Measurements from ENCODE around the gene KAT2A. TPM values are rescaled to one million over a fixed set of nuclear protein-coding genes. Genes with fewer than 3 reads are reported as not detected.

Gene KAT2A
- total and polyA plus RNA-seq, 7 experiments from 2014 or later, result 6.6 to 71.1 (median 48.6) TPM

DNA sequence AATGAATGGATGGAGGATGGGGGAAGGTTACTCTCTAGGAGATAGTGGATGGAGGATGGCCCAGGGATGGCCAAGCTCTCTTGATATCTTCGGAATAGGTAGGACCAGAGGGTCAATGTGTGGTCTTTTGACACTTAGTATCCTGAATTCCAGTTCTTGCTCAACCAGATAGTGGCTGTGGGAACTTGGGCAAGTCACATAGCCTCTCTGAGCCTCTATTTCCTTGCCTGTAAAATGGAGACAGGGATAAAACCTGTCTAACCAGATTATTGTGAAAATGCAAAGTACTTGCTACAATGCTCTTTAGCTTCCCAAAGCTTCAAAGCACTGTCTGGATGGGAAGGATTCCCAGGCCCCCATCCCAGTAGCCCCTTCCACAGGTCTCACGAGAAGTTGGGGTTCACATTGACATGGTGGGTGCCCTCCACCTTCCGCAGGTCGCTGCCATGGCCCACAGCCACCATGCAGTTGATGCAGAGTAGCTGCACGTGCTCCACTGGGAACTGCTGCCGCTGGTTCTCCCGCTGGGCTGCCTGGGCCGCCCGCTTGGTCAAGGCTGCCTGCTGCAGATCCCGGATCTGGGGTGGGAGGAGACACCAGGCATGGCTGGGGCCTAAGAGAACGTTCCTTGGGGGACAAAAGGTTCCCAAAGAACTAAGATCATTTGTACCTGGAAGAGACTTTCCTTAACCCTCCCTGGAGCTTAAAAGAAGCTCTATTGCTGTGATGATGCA lies 17.8 kb downstream of the KAT2A start:
- H3K4me3 Mint-ChIP-seq, result no peak overlapping the region
- H3K36me3 Mint-ChIP-seq, result peaks cover 0 to 18% (median 3%) of the 10 kb centered on the region in 5 donors
- no peaks in the 10 kb centered on the region for H3K9me3 ChIP-seq (ENCODE audit: control insufficient read depth in 2 of 3, low read length in 3 of 3)
- H3K27me3 Mint-ChIP-seq, result no peaks in the 10 kb centered on the region
- H3K4me1 Mint-ChIP-seq, result peaks cover 0 to 15% (median 10%) of the 10 kb centered on the region in 7 donors
- DNase-seq (no peak), ATAC-seq (no peak)
- intact Hi-C loops (cut with micrococcal nuclease), result loop anchor here in 1 of 2 donors (5.0 kb wide), 1 partner anchor 36 kb away; no protein-coding TSS in a partner anchor
- CTCF ChIA-PET, result interaction anchor here (0.6 to 2.3 kb wide), 4 partner anchors 10 to 193 kb away, joined by 3 to 7 read pairs (median 4); partner anchors contain the start of gene DHX58
- no peaks in the 10 kb centered on the region for H3K9me3 Mint-ChIP-seq
- H3K4me1 ChIP-seq (ENCODE audit: control insufficient read depth in 2 of 2, insufficient read depth in 2 of 2, low read length in 2 of 2), result peaks cover 0 to 10% of the 10 kb centered on the region in 2 donors
- POLR2A ChIA-PET, result interaction anchor here (1.1 to 1.7 kb wide), 2 partner anchors 9 to 137 kb away, joined by 4 to 5 read pairs; partner anchors contain the start of genes CNP and DHX58
- H3K27ac ChIP-seq (ENCODE audit: low read depth, low read length), result no peak overlapping the region
- no peaks in the 10 kb centered on the region for H3K27me3 ChIP-seq (ENCODE audit: control insufficient read depth in 2 of 2, insufficient read depth in 2 of 2, low read length in 2 of 2)
- H3K4me3 ChIP-seq (ENCODE audit: low read length), result no peak overlapping the region
- H3K27ac Mint-ChIP-seq, result no peak overlapping the region
- peaks cover 0 to 32% (median 3%) of the 10 kb centered on the region in 3 experiments for H3K36me3 ChIP-seq (ENCODE audit: control insufficient read depth in 2 of 3, insufficient read depth in 3 of 3, low read length in 3 of 3)

DNA sequence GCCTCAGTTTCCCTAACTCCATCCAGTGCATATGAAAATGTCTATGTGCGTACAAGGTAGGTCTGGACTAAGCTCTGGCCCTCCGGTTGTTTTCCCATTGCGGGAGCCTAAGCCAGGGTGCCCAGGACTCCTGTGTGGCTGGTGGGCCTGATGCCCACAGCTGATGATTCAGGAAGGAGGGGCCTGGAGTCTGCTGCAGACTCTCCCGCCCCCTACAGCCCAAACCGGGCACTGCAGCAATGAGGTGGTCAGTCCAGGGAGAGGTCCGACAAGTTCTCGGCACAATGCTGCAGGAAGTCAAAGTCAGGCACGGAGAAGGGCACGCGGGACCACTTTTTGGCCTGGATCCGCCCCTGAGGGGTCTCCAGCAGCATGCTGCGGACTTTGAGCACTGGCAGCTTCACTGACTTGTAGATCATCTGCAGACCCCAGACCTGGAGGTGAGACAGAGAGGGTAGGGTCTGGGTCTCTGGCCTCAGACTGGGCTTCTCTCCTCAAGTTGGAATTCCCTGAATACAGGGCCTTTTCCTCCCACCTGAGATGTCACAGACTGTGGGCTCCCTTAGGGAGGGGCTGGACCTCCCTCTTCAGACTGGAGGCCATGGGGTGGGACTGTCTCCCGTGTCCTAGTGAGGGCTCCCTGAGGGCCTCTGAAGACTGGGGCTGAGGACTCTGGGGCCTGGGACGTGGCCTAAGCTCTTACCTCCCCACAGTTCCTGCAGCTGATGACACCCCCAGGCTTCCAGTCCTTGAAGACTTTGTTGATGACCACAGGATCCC lies 19.5 kb downstream of the KAT2A start:
- H3K36me3 ChIP-seq (ENCODE audit: control insufficient read depth in 2 of 3, insufficient read depth in 3 of 3, low read length in 3 of 3), result peaks cover 0 to 28% (median 0%) of the 10 kb centered on the region in 3 experiments
- Mint-ChIP-seq H3K36me3 (peaks cover 0 to 16% (median 0%) of the 10 kb centered on the region in 5 donors), H3K4me3 (no peak overlapping the region), H3K4me1 (peaks cover 0 to 12% (median 10%) of the 10 kb centered on the region in 7 donors), H3K27me3 (peaks cover 0 to 15% (median 9%) of the 10 kb centered on the region in 5 donors), H3K27ac (no peak overlapping the region), H3K9me3 (no peaks in the 10 kb centered on the region)
- H3K4me3 ChIP-seq (ENCODE audit: low read length), result no peak overlapping the region
- ATAC-seq, result peak; percentile 72
- CTCF ChIA-PET, result interaction anchor here (0.6 to 2.3 kb wide), 4 partner anchors 12 to 140 kb away, joined by 3 to 7 read pairs (median 5); partner anchors contain the start of gene DHX58
- peak in 7 of 9 donors; percentile 34 to 77 (median 44) for DNase-seq
- no peak overlapping the region for H3K27ac ChIP-seq (ENCODE audit: low read depth, low read length)
- peaks cover 6 to 8% of the 10 kb centered on the region in 2 donors for H3K4me1 ChIP-seq (ENCODE audit: control insufficient read depth in 2 of 2, insufficient read depth in 2 of 2, low read length in 2 of 2)
- POLR2A ChIA-PET, result interaction anchor here (2.3 kb wide), 1 partner anchor 11 kb away, joined by 11 read pairs; the partner anchor contains the start of gene DHX58
- intact Hi-C loops (cut with micrococcal nuclease), result loop anchor here (1.0 to 5.0 kb wide), 2 partner anchors 34 kb away; no protein-coding TSS in a partner anchor
- no peaks in the 10 kb centered on the region for H3K9me3 ChIP-seq (ENCODE audit: control insufficient read depth in 2 of 3, low read length in 3 of 3)
- H3K27me3 ChIP-seq (ENCODE audit: control insufficient read depth in 2 of 2, insufficient read depth in 2 of 2, low read length in 2 of 2), result no peaks in the 10 kb centered on the region

DNA sequence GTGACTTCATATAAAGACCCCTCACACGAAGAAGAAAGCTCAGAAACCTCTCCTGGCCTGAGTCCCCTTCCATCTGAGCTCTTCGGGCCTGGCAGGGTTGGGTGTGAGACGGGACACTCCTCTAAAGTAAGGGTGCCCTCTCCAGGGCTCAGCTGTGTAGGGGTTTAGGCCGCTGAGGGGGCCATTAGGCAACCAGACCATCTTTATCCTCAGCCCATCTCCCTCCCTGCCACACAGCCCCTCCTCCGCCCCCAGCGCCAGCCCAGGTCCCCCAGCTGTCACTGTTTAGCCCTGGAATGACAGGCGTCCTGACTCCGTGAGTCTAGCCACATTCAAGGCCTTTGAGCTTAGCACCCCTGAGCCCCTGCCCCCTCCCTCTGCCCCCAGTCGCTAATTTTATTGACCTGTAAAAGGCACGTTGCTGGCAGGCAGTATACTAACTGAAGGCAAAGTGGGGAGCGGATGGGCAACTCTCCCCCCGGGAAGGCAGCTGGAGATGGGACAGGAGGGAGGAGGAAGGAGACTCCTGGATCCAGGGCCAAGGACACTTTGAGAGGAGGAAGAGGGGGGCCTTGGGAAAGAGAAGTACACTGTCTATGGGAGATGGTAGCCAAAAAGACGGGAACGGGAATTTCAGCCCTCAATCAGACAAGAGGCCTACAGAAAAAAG lies 22.3 kb downstream of the KAT2A start:
- no peaks in the 10 kb centered on the region for H3K9me3 ChIP-seq (ENCODE audit: control insufficient read depth in 2 of 3, low read length in 3 of 3)
- DNase-seq (no peak), ATAC-seq (no peak)
- Mint-ChIP-seq H3K27me3 (peaks cover 0 to 26% (median 17%) of the 10 kb centered on the region in 5 donors), H3K4me1 (peaks cover 0 to 12% (median 8%) of the 10 kb centered on the region in 7 donors), H3K36me3 (peaks cover 0 to 3% (median 0%) of the 10 kb centered on the region in 5 donors), H3K27ac (peak overlapping the region in 1 of 9 donors; percentile 3), H3K9me3 (no peaks in the 10 kb centered on the region), H3K4me3 (peak overlapping the region in 5 of 10 donors; percentile 33 to 49 (median 38))
- intact Hi-C loops (cut with micrococcal nuclease), result no loop called here
- no peak overlapping the region for H3K27ac ChIP-seq (ENCODE audit: low read depth, low read length)
- H3K4me1 ChIP-seq (ENCODE audit: control insufficient read depth in 2 of 2, insufficient read depth in 2 of 2, low read length in 2 of 2), result peaks cover 6 to 8% of the 10 kb centered on the region in 2 donors
- H3K27me3 ChIP-seq (ENCODE audit: control insufficient read depth in 2 of 2, insufficient read depth in 2 of 2, low read length in 2 of 2), result no peaks in the 10 kb centered on the region
- H3K36me3 ChIP-seq (ENCODE audit: control insufficient read depth in 2 of 3, insufficient read depth in 3 of 3, low read length in 3 of 3), result peaks cover 0 to 9% (median 0%) of the 10 kb centered on the region in 3 experiments
- CTCF ChIA-PET, result interaction anchor here (0.8 to 2.5 kb wide), 3 partner anchors 9 to 80 kb away, joined by 3 to 8 read pairs (median 3); no protein-coding TSS in a partner anchor
- no peak overlapping the region for H3K4me3 ChIP-seq (ENCODE audit: low read length)
- POLR2A ChIA-PET, result interaction anchor here (1.8 to 2.0 kb wide), 2 partner anchors 9 to 14 kb away, joined by 4 to 11 read pairs; partner anchors contain the start of gene DHX58

DNA sequence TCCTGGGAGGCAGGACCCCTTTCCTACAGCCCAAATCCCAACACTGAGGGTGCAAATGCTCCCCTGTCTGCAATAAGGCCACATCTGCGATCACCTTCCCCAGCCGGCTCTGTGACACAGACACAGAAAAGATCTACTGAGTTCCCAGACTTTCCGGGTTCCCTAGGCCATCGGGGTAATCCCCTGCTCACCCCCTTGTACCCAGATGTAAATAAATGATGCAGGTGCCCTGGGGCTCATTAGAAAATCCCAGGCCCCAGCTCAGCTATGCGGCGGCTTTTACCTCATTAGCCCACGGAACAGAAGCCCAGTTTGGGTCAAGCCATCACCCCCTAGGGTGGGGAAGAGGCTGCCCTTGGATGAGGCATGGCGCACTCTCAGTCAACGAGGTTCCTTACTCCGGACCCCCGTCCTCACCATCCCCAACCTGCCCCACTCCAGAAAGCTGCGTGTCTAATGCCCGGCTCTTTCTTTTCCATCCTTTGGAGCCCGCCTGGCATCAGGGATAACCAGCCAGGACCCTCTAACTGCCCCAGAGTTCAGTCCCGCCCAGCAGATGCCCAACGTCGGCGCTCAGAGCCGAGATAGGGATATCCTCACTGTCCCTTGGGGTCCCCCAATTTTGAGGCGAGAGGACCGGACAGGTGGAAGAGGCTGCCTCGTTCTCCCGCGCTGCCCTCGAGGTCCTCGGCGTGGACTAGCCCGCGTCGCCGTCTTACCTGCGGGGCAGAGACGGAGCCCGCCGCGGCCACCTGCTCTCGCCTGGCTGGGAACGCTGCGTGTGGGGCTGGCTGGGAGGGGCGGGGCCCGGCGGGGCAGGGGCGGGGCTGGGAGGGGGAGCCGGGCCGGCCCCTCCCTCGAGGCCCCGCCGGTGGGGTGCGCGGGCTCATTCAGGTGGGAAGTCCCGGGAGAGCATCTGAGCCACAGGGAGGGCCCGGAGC lies 23.2 kb downstream of the KAT2A start, which contains the start of gene ZNF385C:
Gene ZNF385C (minus strand): TSS at position 783 of the 941 bp plus-strand sequence. CDS start 35,417 bp downstream, outside the sequence.
- ChIA-PET POLR2A (interaction anchor here (0.9 to 2.0 kb wide), 3 partner anchors 10 to 20 kb away, joined by 3 to 11 read pairs (median 4); partner anchors contain the start of gene DHX58), CTCF (interaction anchor here (1.0 to 2.5 kb wide), 2 partner anchors 10 to 13 kb away, joined by 3 to 8 read pairs; no protein-coding TSS in a partner anchor)
- peaks cover 6 to 8% of the 10 kb centered on the region in 2 donors for H3K4me1 ChIP-seq (ENCODE audit: control insufficient read depth in 2 of 2, insufficient read depth in 2 of 2, low read length in 2 of 2)
- peaks cover 0 to 3% (median 0%) of the 10 kb centered on the region in 5 donors for H3K36me3 Mint-ChIP-seq
- H3K27me3 Mint-ChIP-seq, result peaks cover 0 to 26% (median 17%) of the 10 kb centered on the region in 5 donors
- peak within 1 kb of the TSS in 1 of 9 donors; percentile 3 for H3K27ac Mint-ChIP-seq
- peaks cover 0 to under 1% (median 0%) of the 10 kb centered on the region in 3 experiments for H3K36me3 ChIP-seq (ENCODE audit: control insufficient read depth in 2 of 3, insufficient read depth in 3 of 3, low read length in 3 of 3)
- intact Hi-C loops (cut with micrococcal nuclease), result no loop called here
- ATAC-seq (peak; percentile 79), DNase-seq (peak in 5 of 9 donors; percentile 24 to 59 (median 36))
- no peaks in the 10 kb centered on the region for H3K9me3 ChIP-seq (ENCODE audit: control insufficient read depth in 2 of 3, low read length in 3 of 3)
- H3K4me3 Mint-ChIP-seq, result peak within 1 kb of the TSS; percentile 38 to 78 (median 60)
- H3K9me3 Mint-ChIP-seq, result no peaks in the 10 kb centered on the region
- H3K27me3 ChIP-seq (ENCODE audit: control insufficient read depth in 2 of 2, insufficient read depth in 2 of 2, low read length in 2 of 2), result no peaks in the 10 kb centered on the region
- peak within 1 kb of the TSS; percentile 39 for H3K4me3 ChIP-seq (ENCODE audit: low read length)
- H3K4me1 Mint-ChIP-seq, result peaks cover 0 to 12% (median 8%) of the 10 kb centered on the region in 7 donors
- no peak within 1 kb of the TSS for H3K27ac ChIP-seq (ENCODE audit: low read depth, low read length)

DNA sequence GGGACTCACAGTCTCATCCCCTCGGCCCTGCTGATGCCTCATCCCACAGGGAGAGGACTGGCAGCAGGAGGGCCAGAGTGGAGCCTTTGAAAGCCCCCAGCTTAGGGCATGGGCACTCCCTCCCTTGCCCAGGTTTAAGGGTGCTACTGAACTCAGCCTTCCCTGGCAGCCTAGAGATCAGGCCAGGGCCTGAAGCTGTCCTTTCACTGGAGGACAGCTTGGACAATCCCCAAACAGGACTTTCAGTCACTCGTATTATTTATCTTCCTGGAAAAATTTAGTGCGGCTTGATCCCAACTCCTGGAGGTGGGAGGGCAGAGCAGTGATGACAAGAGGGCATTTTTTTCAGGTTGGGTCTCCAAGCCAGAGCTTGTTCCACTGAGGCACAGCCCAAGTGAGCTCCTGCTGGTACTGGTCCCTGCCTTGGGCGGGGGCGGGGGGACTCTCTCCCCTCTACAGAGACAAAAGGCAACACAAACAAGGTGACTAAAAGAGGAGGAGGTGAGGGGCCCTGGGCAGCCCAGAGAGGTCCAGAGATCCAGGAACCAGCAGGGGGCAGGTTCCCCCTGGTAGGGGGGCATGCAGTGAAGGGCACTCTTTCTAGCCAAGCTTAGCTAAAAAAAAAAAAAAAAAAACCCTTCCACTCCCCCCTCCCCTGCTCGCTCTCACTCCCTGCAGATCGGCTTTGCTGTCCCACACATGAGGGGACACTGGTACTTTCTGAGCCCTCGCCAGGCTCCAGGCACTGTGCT lies 24.6 kb downstream of the KAT2A start:
- no peaks in the 10 kb centered on the region for H3K27me3 ChIP-seq (ENCODE audit: control insufficient read depth in 2 of 2, insufficient read depth in 2 of 2, low read length in 2 of 2)
- Mint-ChIP-seq H3K4me3 (peak overlapping the region in 2 of 10 donors; percentile 38 to 70), H3K27ac (no peak overlapping the region), H3K27me3 (peaks cover 0 to 34% (median 17%) of the 10 kb centered on the region in 5 donors), H3K36me3 (peaks cover 0 to 2% (median 0%) of the 10 kb centered on the region in 5 donors), H3K9me3 (no peaks in the 10 kb centered on the region), H3K4me1 (peaks cover 0 to 10% (median 8%) of the 10 kb centered on the region in 7 donors)
- DNase-seq, result no peak
- H3K4me3 ChIP-seq (ENCODE audit: low read length), result no peak overlapping the region
- peaks cover 6 to 8% of the 10 kb centered on the region in 2 donors for H3K4me1 ChIP-seq (ENCODE audit: control insufficient read depth in 2 of 2, insufficient read depth in 2 of 2, low read length in 2 of 2)
- ChIA-PET POLR2A (interaction anchor here (0.8 kb wide), 1 partner anchor 16 kb away, joined by 3 read pairs; the partner anchor contains the start of gene DHX58), CTCF (no interaction called here)
- no peak overlapping the region for H3K27ac ChIP-seq (ENCODE audit: low read depth, low read length)
- no peaks in the 10 kb centered on the region for H3K36me3 ChIP-seq (ENCODE audit: control insufficient read depth in 2 of 3, insufficient read depth in 3 of 3, low read length in 3 of 3)
- intact Hi-C loops (cut with micrococcal nuclease), result no loop called here
- no peaks in the 10 kb centered on the region for H3K9me3 ChIP-seq (ENCODE audit: control insufficient read depth in 2 of 3, low read length in 3 of 3)
- no peak for ATAC-seq
